Dedifferentiated amniotic fluid mesenchymal stem cell (primary cell): ENCODE data around the gene OTULIN.

Source experiments
- DNase-seq: peaks from one replicate; pipeline ENCODE4 v3.0.0-alpha.2; 2016; ENCODE audit errors: extremely low spot score

Gene OTULIN

GRCh38 chr5:14664270-14665100, at the start of gene OTULIN:
TSS of gene OTULIN (plus strand) at chr5:14664718. CDS start at chr5:14664826, 108 bp downstream.
- DNase-seq, result peak; percentile 79

DNA sequence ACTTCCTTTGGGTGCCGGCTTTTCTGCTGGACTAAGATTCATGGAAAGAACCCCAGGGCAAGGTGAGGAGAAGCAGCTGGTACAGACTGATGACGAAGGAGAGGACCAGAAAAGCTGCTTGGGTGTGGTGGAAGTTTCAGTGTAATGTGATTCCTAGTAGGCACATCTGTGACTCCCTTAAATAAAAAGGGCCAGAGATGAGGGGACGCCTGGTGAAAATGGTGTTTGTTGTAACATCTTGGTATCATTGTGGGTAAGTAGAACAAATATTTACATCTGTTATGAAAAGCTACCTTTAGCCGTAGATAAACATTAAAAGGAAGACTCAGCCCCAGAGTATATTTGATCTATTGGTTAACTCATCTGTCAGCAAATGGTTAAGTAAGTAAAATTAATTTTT, 49.2 kb upstream of the OTULIN start:
- DNase-seq, result no peak

- DNase-seq, result no peak
Measured at GRCh38 chr5:14617441-14617840, 47.1 kb upstream of the OTULIN start.

GRCh38 chr5:14627270-14627669, 37.2 kb upstream of the OTULIN start:
- DNase-seq, result no peak

GRCh38 chr5:14628346-14628745, 36.2 kb upstream of the OTULIN start:
- peak; percentile 26 for DNase-seq

GRCh38 chr5:14630671-14631070, 33.8 kb upstream of the OTULIN start:
- DNase-seq, result no peak

- no peak for DNase-seq
Measured at GRCh38 chr5:14635656-14636055, 28.9 kb upstream of the OTULIN start.

DNA sequence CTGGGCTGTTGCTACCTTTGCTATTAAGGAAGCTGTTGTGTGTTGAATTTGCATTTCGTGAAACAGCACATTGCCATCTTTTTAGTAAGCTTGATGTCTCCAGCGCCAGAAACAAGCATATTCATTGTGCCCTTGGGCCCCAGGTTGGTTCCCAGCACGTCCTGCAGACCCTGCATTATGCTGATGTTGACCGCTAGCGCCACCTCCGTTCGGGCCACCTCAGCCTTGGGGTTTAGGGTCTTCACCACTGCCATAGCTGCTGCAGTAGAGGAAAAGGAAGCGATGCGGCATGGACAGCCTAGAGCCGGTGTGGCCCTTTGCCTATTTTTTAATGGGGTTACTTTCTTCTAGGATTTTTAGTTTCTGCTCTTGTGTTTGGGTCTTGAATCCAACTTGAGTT, 23.8 kb upstream of the OTULIN start:
- DNase-seq, result no peak

DNA sequence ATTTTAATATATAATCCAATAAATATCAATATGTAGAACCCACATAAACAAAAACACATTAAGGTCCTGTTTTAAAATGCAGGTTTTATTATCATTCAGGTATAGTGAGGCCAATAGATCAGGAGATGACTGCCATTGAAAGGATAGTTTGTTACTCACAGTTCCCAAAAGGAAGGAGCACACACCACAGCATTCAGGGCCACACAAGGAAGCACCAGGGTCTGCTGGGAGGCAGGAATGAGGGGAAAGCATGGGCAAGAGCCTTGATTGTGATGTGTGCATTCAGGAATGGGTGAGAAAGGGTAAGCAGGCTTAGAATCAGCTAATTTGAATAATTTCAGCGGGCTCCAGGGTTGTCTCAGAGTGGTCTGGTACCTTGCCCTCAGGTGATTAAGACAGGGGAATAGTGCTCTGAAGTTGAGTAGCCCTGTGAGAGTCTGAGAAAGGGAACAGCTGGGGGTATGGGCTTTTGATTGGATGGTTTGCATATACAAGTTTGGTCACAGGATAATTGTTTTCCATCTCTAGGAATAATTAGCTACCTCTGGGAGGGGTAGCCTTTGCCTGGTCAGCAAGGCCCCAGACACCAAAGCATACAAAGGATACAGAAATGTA, 19.8 kb upstream of the OTULIN start:
- no peak for DNase-seq

DNA sequence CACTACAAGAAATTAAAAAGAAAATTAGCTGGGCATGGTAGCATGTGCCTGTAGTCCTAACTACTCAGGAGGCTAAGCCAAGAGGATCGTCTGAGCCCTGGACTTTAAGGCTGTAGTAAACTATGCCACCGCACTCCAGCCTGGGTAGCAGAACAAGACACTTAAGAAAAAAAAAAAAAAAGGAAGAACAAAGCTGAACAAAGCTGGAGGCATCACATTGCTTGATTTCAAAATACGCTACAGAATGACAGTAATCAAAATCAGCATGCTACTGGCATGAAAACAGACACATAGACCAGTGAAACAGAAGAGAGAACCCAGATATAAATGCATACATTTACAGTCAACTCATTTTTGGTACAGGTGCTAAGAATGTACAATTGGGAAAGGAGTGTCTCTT, 14.5 kb upstream of the OTULIN start:
- DNase-seq, result no peak

- DNase-seq, result no peak
Measured at GRCh38 chr5:14655146-14655741, 9.3 kb upstream of the OTULIN start.

DNA sequence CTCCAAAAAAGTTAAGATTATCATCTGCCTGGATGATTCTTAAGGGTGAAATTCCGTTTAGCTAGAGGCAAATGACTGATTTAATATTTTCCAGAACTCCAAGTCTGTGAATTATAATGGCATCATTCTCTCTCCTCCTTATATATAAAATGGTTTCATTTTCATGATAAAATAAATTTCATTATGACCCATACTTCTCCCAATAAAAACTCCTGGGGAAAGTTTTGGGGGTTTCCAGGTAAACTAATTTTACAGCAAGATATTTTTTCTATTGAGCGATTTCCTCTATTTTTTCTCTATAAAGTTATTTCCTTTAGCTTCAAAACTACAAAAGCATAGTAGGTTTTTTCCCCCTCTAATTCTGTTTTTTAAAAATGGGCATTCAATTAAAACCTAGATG, 7.6 kb upstream of the OTULIN start:
- DNase-seq, result no peak

DNA sequence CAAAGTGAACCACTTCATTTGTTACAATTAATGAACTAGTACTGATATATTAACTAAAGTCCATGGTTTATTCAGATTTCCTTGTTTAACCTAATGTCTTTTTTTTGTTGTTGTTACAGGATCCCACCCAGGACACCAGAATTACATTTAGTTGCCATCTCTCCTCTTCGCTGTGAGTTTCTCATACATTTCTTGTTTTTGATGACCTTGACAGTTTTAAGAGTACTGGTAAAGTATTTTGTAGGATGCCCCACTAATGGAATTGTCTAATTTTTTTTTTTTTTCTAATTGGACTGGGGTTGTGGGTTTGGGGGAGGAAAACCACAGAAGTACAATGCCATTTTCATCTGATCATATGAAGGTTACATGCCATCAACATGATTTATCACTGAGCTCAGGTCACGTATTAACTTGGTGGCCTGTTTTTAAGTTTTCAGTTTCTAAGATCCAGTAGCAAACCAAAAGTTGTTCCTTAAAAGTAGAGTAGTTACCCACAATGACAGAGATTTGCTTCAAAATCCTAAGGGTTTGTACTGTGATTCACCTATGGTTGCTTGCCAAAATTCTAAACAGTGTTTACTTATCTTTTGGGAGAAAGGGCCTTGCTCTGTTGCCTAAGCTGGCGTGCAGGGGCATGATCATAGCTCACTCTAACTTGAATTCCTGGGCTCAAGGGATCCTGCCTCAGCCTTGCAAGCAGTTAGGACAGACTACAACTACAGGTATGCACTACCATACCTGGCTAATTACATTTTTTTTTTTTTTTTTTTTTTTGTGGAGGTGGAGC, 4.5 kb upstream of the OTULIN start:
- peak; percentile 29 for DNase-seq

GRCh38 chr5:14660833-14661232, 3.7 kb upstream of the OTULIN start:
- no peak for DNase-seq

DNA sequence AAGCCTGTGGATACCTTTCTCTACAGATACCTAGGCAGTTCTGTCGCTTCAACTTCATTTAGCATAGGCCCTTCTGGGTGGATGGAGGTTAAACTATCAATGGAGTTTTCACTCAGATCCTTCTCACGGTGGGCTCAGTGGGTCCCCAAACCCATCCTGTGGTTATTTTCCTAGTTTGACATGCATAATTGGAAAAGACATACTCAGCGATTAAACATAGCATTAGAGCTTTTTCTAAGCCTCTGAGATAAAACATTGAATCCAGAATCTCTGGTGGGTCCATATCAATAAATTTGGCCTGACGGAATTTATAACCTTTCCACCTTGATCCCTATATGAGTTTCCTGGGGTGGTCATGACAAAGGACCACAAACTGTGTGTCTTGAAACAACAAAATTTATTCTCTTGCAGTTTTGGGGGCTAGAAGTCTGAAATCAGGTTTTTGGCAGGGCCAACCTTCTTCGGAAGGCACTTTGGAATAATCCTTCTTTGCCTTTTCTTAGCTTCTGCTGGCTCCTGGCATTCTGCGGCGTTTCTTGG, 1.7 kb upstream of the OTULIN start:
- DNase-seq, result no peak

DNA sequence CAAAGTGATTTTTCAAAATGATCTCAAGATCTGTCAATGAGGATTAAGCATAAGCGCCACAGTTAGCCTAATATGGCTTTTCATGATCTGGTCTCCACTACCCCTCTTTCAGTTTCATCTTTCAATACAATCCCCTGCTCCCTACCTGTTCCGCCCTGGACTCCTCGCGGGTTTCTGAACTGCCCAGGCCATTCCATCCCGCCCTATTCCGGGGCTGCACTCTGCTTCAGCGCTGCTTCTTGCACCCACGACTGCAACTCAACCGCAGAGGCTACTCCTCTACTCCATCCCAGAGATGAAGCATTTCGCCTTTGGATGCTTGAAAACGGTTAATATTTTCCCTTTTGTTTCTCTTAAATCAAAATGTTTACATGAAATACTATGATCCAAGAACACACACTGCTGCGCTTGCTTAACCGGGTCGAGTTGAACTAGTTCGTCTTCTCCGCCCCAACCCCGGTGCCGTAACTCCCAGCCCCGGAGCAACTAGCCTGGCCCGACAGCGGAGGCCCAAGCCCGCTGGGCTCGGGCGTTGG, 716 bp upstream of the OTULIN start:
- peak; percentile 16 for DNase-seq

DNA sequence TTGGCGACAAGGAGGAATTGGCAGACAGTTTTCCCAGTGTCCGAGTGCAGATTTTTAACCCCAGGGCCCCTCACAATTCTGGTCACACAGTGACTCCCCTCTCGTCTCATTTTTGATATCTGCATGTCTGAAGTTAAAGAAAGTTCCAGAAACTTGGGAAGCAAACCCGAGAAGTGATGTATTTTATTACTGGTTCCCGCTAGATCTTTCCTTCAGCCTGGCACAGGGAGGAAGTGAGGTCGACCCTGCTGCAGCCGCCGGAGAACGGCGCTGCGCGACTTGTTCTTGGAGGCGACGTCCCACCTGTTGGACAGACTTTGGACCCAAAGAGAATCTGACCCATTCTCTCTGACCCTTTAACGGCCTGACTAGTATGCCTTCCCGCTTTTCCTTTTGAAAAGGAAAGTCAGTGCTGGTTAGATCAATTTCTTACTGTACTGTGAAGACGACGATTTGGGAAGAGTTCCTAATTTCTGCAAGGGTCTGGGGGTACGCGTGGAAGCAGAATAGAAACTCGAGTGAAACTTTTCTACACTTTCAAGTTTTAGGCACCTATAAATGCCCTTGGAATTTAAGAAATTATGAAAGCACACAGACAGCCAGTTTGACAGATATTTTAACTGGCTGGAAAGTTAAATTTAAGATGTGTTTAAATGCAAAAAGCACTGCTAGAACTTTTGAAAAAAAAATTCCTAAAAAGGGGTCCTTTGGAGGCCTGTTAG, 744 bp downstream of the OTULIN start:
- no peak for DNase-seq

DNA sequence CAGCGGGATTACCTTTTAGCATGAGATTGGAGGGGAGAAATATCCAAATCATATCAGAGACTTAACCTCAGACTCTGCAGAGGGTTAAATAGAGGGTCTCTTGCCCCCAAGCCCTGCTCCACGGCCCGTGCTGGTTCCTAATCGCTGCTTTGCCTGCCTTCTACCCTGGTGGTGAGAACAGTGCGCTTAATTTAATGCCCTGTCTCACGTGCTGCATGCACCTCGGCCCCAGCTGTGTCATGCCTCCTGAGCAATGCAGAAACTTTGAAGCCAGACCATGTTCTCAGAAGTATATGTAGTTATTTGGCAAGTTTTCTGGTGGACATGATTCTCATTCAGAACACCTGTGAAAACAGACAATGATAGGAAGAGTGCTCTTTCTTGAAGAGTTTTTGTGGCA, 1.4 kb downstream of the OTULIN start:
- no peak for DNase-seq

- DNase-seq, result no peak
Measured at GRCh38 chr5:14666357-14666756, 1.8 kb downstream of the OTULIN start.

- no peak for DNase-seq
Measured at GRCh38 chr5:14667290-14667689, 2.8 kb downstream of the OTULIN start.

- DNase-seq, result no peak
Measured at GRCh38 chr5:14667770-14668169, 3.3 kb downstream of the OTULIN start.
